ENCODE data around the gene P3H2.

Gene P3H2

DNA sequence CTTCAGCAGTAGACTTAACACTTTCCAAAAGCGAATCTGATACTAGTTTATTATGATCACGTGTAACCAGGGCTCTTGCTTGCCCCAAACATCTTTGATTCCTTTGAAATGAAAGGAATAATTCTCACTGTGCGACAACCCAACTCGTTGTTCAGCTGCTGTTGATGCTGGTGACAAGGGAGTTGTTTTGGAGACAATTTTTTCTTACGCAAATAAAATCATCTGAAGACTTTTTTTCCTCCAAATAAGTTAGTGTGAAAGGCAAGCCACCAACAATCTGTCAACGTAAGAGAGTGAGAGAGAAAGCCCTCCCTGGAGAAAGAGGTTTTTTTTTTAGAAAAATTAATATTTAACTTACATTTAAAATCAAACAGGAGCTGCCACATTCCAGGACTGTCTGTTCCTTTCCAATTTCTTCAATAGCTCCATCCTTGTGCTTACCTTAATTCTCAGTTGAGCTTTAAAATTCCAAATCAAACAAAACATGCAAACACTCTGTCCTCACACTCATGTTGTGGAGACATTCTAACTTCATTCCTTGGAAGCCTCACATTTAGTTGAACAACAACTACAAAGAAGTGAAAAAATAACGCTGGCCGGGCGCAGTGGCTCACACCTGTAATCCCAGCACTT lies 4.9 kb upstream of the P3H2 start:
- DNase-seq (ENCODE audit: low read depth in 2 of 2) = no peak

DNA sequence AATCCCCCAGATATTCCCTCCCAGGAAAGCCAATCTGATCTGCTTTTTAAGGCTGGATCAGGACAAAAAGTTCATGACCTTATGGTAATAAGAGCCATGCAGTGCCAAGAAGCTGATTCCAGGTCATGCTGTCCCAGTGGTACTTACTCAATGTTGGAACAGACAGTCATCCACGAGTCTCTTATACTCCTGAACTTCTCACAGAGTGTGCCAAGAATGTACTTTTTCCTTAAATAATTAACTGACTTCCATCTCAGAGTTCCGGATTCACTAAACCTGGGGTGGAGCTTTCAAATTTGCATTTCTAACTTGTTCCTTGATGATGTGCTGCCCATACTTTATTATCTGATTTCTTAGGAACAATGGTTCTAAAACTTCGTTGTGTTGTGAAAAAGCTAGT lies 3.4 kb upstream of the P3H2 start:
- DNase-seq (ENCODE audit: low read depth in 2 of 2) = no peak

GRCh38 chr3:190122198-190122771 lies 1.6 kb upstream of the P3H2 start:
- DNase-seq (ENCODE audit: low read depth in 2 of 2) = no peak

GRCh38 chr3:190121383-190121782 lies 686 bp upstream of the P3H2 start:
- DNase-seq (ENCODE audit: low read depth in 2 of 2) = no peak

- no peak for DNase-seq (ENCODE audit: low read depth in 2 of 2)
Observed at GRCh38 chr3:190121061-190121377, 322 bp upstream of the P3H2 start.

DNA sequence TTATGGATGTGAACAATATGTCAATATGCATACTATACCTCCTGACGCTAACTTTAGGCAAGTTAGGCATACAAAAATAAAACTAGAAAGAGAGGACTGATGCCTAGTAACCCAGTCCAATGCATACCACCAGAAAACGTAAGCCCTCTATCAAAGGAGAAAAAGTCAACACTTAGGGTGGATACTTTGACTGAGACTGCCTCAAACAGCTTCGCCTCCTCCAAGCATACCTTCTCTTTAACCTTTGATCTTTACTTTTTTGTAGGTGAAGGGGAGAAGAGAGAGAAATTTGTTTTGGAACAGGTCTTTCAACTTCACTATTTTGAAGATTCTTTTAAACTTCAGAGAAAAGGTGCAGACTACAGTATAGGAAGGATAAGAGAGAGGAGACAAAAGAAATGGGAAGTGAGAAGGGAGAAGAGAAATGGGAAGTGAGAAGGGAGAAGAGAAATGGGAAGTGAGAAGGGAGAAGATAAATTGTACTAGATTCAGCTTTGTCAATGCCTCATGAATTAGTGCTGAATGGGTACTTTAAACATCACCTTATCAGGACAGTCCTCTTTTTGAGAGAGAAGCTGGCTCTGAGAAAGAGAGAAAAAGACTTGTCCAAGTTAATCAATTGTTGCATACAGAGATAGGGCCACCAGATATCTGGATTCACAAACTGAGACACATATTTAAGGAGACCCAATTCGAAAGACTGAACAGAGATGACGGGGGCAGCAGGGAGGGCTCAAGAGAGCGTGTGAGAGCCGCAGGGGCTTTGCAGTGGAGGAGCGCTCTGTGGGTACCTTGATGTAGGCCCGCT lies 1.0 kb downstream of the P3H2 start:
- no peak for DNase-seq (ENCODE audit: low read depth in 2 of 2)

DNA sequence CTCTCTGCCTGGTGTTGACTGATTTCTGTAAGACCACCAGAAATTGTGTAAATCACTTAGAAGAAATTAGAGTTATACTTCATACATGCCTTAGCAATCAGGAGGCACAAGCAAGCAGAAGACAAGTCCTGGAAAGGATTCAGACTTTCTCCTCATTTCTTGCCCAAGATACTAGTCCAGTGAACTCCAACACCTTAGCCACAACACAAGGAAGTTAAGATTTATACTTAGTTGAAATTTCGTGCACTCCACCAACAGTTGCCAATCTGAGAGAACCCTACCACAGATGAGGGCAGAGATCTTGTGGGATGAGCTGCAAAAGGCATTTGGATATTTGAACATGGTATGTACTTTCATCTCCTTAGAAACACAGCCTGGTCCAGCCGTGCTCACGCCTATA lies 2.3 kb downstream of the P3H2 start:
- DNase-seq (ENCODE audit: low read depth in 2 of 2) = no peak

GRCh38 chr3:190117981-190118380 lies 2.7 kb downstream of the P3H2 start:
- DNase-seq (ENCODE audit: low read depth in 2 of 2) = no peak

- DNase-seq (ENCODE audit: low read depth in 2 of 2) = no peak
Observed at GRCh38 chr3:190116551-190117067, 4.1 kb downstream of the P3H2 start.

GRCh38 chr3:190110826-190111225 lies 9.9 kb downstream of the P3H2 start:
- DNase-seq (ENCODE audit: low read depth in 2 of 2) = no peak

GRCh38 chr3:190109441-190109840 lies 11.3 kb downstream of the P3H2 start:
- DNase-seq (ENCODE audit: low read depth in 2 of 2) = no peak

DNA sequence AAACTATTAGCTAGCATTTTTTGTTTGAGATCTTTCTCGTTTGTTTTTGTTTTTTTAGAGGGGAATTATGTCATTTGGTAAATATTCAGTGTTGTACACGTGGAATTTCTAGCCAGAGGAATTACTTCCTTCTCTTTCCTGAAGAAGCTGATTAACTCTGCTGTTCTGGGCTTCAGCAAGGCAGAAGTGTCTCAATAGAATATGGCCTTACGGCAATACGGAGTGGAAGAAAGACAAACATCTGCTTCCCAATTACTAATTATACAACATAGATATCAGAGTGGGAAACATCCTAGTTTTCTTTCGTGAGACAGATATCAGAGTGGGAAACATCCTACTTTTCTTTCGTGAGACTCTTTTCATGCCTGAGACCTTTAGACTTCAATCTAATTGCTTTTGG lies 11.9 kb downstream of the P3H2 start:
- DNase-seq (ENCODE audit: low read depth in 2 of 2) = no peak

GRCh38 chr3:190105876-190106275 lies 14.8 kb downstream of the P3H2 start:
- DNase-seq (ENCODE audit: low read depth in 2 of 2) = no peak

DNA sequence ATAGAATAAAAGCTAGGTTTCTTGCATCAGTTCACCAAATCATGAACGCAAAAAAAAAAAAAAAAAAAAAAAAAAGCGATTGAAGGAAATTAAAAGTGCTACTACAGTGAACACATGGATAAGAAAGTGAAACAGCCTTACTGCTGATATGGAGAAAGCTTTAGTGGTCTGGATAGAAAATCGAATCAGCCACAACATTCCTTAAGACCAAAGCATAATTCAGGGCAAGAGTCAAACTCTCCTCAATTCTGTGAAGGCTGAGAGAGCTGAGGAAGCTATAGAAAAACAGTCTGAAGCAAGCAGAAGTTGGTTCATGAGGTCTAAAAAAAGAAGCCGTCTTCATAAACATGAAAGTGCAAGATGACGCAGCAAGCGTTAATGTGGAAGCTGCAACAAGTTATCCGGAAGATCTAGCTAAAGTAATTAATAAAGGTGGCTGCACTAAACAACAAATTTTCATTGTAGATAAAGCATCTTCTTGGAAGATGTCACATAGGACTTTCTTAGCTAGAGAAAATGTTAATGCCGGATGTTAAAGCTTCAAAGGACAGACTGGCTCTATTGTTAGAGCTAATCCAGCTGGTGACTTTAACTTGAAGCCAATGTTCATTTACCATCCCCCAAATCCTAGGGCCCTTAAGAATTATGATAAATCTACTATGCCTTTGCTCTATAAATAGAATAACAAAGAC lies 19.2 kb downstream of the P3H2 start:
- no peak for DNase-seq (ENCODE audit: low read depth in 2 of 2)

DNA sequence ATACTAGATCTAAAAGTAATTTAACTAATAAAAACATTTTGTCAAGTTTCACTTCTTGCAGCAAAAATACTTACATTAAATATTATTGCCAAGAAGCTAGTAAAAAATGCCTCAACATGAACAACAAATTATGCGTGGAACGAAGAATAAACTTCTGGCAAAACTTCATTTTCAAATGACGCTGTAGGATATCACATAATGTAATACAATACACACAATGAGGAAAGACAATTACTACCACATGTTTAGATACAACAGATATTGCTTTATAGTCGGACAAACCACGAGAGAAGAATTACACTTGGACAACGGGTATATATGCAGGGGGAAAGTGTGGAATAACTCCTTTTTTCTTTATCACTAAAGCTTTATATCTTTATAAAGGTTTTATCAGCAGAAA lies 21.6 kb downstream of the P3H2 start:
- no peak for DNase-seq (ENCODE audit: low read depth in 2 of 2)

- no peak for DNase-seq (ENCODE audit: low read depth in 2 of 2)
Observed at GRCh38 chr3:190097617-190098016, 23.1 kb downstream of the P3H2 start.

DNA sequence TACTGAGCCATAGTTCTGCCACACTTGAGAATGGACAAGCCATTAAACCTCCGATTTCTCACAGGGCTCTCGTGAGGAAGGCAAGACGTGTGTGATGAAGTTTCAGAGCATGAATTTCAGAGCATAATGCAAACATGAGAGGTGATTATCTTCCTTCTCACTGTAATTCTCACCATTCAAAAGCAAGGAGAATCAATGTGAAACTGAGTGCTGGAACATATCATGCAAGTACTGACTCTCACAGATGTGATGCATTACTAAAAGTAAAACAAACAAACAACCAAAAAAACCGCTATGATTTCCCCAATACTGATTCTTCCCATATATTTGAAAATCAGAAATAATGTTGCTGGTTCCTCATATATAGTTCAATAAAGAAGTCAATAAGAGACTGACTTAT lies 23.7 kb downstream of the P3H2 start:
- no peak for DNase-seq (ENCODE audit: low read depth in 2 of 2)

DNA sequence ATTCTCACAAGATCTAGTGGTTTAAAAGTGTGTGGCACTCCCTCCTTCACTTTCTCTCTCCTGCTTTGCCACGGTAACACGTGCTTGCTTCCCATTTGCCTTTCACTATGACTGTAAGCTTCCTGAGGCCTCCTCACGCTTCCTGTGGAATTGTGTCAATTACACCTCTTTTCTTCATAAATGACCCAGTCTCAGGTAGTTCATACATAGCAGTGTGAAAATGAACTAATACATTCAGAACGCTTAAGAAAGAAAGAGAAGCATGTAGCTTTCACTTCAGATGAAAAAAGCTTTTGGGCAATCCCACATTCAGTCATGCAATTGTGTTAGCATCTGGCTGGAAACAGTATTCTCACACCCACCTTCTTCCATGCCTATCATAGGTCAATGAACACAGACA lies 24.4 kb downstream of the P3H2 start:
- DNase-seq (ENCODE audit: low read depth in 2 of 2) = no peak

DNA sequence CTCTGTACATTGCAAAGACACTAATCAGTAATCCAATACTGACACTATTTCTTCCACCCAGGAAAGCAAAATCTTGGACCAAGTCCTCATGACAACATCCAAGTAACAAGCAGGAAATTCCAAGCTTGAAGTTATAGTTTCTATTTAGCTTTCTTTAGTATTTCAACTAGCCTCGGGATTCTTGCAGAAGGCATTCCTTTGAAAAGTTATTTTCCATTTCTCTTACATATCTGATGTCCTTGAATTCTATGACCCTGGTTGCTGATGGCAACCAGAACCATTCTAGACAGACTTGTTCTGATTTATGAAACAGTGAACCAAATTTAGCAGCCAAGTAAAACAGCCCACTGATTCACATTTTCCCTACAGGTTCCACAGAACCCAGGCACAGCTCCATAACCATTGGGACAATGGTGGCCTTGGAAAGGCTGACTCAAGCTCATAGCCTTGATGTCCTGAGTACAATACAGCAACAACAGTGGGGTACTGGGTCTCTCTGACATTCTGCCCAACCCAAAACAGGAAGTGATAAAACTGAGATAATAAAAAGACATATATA lies 26.5 kb downstream of the P3H2 start:
- no peak for DNase-seq (ENCODE audit: low read depth in 2 of 2)

GRCh38 chr3:190092250-190092649 lies 28.4 kb downstream of the P3H2 start:
- no peak for DNase-seq (ENCODE audit: low read depth in 2 of 2)

DNA sequence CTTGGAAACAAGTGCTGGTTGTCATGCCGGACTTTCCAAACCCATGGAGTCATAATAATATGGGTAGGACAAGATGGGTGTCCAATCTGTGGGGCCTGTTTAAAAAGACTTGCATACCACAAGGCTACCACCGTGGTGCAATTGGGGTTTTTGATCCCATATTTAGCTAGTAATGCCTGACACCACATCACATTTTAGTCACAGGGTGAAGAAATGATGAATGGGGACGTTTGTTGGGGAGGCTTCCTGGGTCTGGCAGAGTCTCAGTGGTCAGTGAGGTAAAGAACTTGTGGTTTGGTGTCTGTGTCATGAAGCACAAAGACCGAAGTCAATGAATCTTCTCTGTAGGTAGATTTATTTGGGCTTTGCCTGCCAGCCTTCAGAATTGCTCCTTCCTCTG lies 31.0 kb downstream of the P3H2 start:
- no peak for DNase-seq (ENCODE audit: low read depth in 2 of 2)

GRCh38 chr3:190088890-190089289 lies 31.8 kb downstream of the P3H2 start:
- no peak for DNase-seq (ENCODE audit: low read depth in 2 of 2)

Measured in stimulated activated CD8-positive, alpha-beta memory T cell treated with anti-CD3 and anti-CD28 coated beads, Interleukin-7, amount 100 ng/mL, for 4 hours (primary cell).